ENCODE data around the gene EIF1. TPM values are rescaled to one million over a fixed set of nuclear protein-coding genes. Genes with fewer than 3 reads are reported as not detected.

EIF1 gene
- total RNA-seq, 1 experiment from 2014 or later, result 1,082 TPM

DNA sequence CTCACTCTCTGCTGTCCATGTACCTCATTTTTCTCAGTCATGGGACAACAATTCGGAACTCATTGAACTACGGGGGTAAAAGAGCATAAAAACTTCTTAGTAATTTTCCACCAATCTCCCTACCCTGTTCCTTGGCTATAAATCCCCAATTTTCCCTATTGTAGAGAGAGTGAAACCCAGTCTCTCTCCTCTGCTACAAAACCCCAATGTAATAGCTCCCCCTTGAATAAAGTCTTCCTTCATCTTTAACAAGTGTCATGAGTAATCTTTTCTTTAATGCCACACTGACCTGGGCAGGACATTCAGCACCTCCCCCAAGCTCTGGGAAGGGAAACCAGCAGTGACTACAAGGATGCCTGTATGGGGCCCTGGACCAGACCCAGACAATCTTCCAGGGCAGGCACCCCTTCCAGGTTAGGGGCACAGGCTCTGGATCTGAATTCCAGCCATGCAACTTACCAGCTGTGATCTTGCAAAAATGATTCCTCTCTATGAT lies 10.2 kb upstream of the EIF1 start:
- Histone ChIP-seq H3K9me3 (ENCODE audit: control insufficient read depth in 1 of 2, insufficient read depth in 1 of 2, low read depth in 1 of 2, low read length in 2 of 2) (peaks cover 0 to 5% of the 10 kb centered on the region in 2 experiments; a peak in 1 of 4 replicates), H3K27ac (ENCODE audit: low read depth, low read length) (peak overlapping the region; percentile 67), H3K27me3 (ENCODE audit: insufficient read depth, low read length) (no peaks in the 10 kb centered on the region), H3K4me3 (replicated peaks in 1 of 2; ENCODE audit: low read depth in 1 of 2, low read length in 2 of 2) (peak overlapping the region in 1 of 2 experiments; percentile 21; a peak in 3 of 4 replicates), H3K9ac (ENCODE audit: low read length) (peak overlapping the region; percentile 40), H3K4me1 (ENCODE audit: control insufficient read depth in 1 of 2, insufficient read depth in 2 of 2, low read length in 2 of 2) (peaks cover 8 to 18% of the 10 kb centered on the region in 2 experiments), H2AFZ (ENCODE audit: low read depth, low read length, poor library complexity, severe bottlenecking) (no peak overlapping the region), H4K20me1 (ENCODE audit: insufficient read depth) (no peaks in the 10 kb centered on the region), H3K79me2 (ENCODE audit: insufficient read depth, low read length) (no peaks in the 10 kb centered on the region), H3K9me2 (ENCODE audit: insufficient read depth) (no peaks in the 10 kb centered on the region), H3K4me2 (ENCODE audit: low read length) (peak overlapping the region; percentile 57), H3K36me3 (ENCODE audit: control insufficient read depth in 1 of 2, insufficient read depth in 2 of 2, low read length in 2 of 2) (no peaks in the 10 kb centered on the region)
- ChIA-PET RAD21 (ENCODE audit: low non-redundant PET in 1 of 2, low total read pairs in 2 of 2, uncharacterized antibody in 2 of 2, unreplicated experiment in 2 of 2) (interaction anchor here in 1 of 2 experiments (0.6 kb wide), 1 partner anchor 16 kb away, joined by 6 read pairs; no protein-coding TSS in a partner anchor), CTCF (interaction anchor here (1.0 to 4.6 kb wide), 5 partner anchors 10 to 108 kb away, joined by 3 to 18 read pairs (median 4); partner anchors contain the start of genes EIF1 and JUP), POLR2A (interaction anchor here (1.2 to 5.7 kb wide), 7 partner anchors 8 to 151 kb away, joined by 4 to 112 read pairs (median 6); partner anchors contain the start of genes EIF1 and KRT19)
- no TSS peak for BruUV-seq (replicated peaks)
- ATAC-seq (peak; percentile 78), DNase-seq (ENCODE audit: low read depth, low spot score) (no peak)
- intact Hi-C loops (cut with micrococcal nuclease), result no loop called here
- TF ChIP-seq CEBPB (IDR thresholded peaks at IDR 0.05; ENCODE audit: low read depth) (peak; percentile 29; the same call in 1 of the 2 replicates), TCF7L2 (IDR thresholded peaks at IDR 0.05; ENCODE audit: borderline replicate concordance, extremely low read depth, insufficient read depth, insufficient read length) (no peak), SP1 (IDR thresholded peaks at IDR 0.05; ENCODE audit: low read depth) (peak; percentile 70), SIN3A (IDR thresholded peaks at IDR 0.05; ENCODE audit: low read depth) (peak; percentile 82), FOSL1 (IDR thresholded peaks at IDR 0.05; ENCODE audit: low read depth) (0 out of 2 replicates have a peak, but pooled peaks have one; percentile 19), SRF (IDR thresholded peaks at IDR 0.05; ENCODE audit: low read depth) (no peak), POLR2AphosphoS5 (IDR thresholded peaks at IDR 0.05; ENCODE audit: low read depth, low read length) (peak; percentile 91), RAD21 (IDR thresholded peaks at IDR 0.05; ENCODE audit: low read depth) (0 out of 2 replicates have a peak, but pooled peaks have one; percentile 15), EGR1 (IDR thresholded peaks at IDR 0.05; ENCODE audit: low read depth) (no peak), JUND (IDR thresholded peaks at IDR 0.05) (peak; percentile 60), CBX3 (IDR thresholded peaks at IDR 0.05; ENCODE audit: low read depth) (peak; percentile 56; the same call in 1 of the 2 replicates), POLR2A (IDR thresholded peaks at IDR 0.05; ENCODE audit: borderline replicate concordance, extremely low read depth, insufficient read depth, insufficient read length) (peak; percentile 89)
- TF ChIP-seq, protein P1, sequence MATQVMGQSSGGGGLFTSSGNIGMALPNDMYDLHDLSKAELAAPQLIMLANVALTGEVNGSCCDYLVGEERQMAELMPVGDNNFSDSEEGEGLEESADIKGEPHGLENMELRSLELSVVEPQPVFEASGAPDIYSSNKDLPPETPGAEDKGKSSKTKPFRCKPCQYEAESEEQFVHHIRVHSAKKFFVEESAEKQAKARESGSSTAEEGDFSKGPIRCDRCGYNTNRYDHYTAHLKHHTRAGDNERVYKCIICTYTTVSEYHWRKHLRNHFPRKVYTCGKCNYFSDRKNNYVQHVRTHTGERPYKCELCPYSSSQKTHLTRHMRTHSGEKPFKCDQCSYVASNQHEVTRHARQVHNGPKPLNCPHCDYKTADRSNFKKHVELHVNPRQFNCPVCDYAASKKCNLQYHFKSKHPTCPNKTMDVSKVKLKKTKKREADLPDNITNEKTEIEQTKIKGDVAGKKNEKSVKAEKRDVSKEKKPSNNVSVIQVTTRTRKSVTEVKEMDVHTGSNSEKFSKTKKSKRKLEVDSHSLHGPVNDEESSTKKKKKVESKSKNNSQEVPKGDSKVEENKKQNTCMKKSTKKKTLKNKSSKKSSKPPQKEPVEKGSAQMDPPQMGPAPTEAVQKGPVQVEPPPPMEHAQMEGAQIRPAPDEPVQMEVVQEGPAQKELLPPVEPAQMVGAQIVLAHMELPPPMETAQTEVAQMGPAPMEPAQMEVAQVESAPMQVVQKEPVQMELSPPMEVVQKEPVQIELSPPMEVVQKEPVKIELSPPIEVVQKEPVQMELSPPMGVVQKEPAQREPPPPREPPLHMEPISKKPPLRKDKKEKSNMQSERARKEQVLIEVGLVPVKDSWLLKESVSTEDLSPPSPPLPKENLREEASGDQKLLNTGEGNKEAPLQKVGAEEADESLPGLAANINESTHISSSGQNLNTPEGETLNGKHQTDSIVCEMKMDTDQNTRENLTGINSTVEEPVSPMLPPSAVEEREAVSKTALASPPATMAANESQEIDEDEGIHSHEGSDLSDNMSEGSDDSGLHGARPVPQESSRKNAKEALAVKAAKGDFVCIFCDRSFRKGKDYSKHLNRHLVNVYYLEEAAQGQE (IDR thresholded peaks at IDR 0.05; ENCODE audit: low read depth), result no peak
- TF ChIP-seq, protein P2, sequence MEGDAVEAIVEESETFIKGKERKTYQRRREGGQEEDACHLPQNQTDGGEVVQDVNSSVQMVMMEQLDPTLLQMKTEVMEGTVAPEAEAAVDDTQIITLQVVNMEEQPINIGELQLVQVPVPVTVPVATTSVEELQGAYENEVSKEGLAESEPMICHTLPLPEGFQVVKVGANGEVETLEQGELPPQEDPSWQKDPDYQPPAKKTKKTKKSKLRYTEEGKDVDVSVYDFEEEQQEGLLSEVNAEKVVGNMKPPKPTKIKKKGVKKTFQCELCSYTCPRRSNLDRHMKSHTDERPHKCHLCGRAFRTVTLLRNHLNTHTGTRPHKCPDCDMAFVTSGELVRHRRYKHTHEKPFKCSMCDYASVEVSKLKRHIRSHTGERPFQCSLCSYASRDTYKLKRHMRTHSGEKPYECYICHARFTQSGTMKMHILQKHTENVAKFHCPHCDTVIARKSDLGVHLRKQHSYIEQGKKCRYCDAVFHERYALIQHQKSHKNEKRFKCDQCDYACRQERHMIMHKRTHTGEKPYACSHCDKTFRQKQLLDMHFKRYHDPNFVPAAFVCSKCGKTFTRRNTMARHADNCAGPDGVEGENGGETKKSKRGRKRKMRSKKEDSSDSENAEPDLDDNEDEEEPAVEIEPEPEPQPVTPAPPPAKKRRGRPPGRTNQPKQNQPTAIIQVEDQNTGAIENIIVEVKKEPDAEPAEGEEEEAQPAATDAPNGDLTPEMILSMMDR (IDR thresholded peaks at IDR 0.05 in 2 of 3, conservative IDR thresholded peaks at IDR 0.05 in 1 of 3; ENCODE audit: borderline replicate concordance in 1 of 3, insufficient read depth in 1 of 3, low read depth in 2 of 3, low read length in 2 of 3), result no peak
- TF ChIP-seq, protein P3, sequence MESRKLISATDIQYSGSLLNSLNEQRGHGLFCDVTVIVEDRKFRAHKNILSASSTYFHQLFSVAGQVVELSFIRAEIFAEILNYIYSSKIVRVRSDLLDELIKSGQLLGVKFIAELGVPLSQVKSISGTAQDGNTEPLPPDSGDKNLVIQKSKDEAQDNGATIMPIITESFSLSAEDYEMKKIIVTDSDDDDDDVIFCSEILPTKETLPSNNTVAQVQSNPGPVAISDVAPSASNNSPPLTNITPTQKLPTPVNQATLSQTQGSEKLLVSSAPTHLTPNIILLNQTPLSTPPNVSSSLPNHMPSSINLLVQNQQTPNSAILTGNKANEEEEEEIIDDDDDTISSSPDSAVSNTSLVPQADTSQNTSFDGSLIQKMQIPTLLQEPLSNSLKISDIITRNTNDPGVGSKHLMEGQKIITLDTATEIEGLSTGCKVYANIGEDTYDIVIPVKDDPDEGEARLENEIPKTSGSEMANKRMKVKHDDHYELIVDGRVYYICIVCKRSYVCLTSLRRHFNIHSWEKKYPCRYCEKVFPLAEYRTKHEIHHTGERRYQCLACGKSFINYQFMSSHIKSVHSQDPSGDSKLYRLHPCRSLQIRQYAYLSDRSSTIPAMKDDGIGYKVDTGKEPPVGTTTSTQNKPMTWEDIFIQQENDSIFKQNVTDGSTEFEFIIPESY (IDR thresholded peaks at IDR 0.05; ENCODE audit: extremely low read depth, insufficient replicate concordance, low read length), result peak; percentile 76

All from HCT116 (cell line).